ENCODE measurements around the gene FPR2.

FPR2 gene

GRCh38 chr19:51807925-51808324, 46.9 kb downstream of the FPR2 start:
- no peak for FAIRE-seq

GRCh38 chr19:51808333-51808986, 47.5 kb downstream of the FPR2 start:
- FAIRE-seq, result no peak

- FAIRE-seq, result no peak
Observed at GRCh38 chr19:51809787-51810186, 48.8 kb downstream of the FPR2 start.

GRCh38 chr19:51810223-51810622, 49.2 kb downstream of the FPR2 start:
- FAIRE-seq, result no peak

GRCh38 chr19:51811344-51811743, 50.4 kb downstream of the FPR2 start:
- FAIRE-seq, result no peak

GRCh38 chr19:51815043-51815442, 54.1 kb downstream of the FPR2 start:
- FAIRE-seq, result no peak

- no peak for FAIRE-seq
Observed at GRCh38 chr19:51816711-51817110, 55.7 kb downstream of the FPR2 start.

- FAIRE-seq, result no peak
Observed at GRCh38 chr19:51820011-51820410, 59.0 kb downstream of the FPR2 start.

All from G401.6 (cell line).